GM20000 (cell line): ENCODE data around the gene DRP2.

Experiments
- DNase-seq: peaks from one replicate; pipeline ENCODE4 v3.0.0; 2012; ENCODE audit warnings: low spot score
- CTCF ChIP-seq: IDR thresholded peaks from 2 replicates; pipeline ENCODE4 v1.5.1; 2012; ENCODE audit warnings: mild to moderate bottlenecking, control low read depth; ENCODE audit errors: extremely low read depth, missing control alignments

The DRP2 gene

GRCh38 chrX:101219864-101220346 is 319 bp downstream of the DRP2 start:
- TF ChIP-seq CTCF = no peak

GRCh38 chrX:101220662-101221260 is 1.2 kb downstream of the DRP2 start:
- no peak for DNase-seq
- TF ChIP-seq CTCF = no peak

More at GRCh38 chrX:101219864-101220346, 319 bp downstream of the DRP2 start:
- no peak for DNase-seq

GRCh38 chrX:101223226-101223625 is 3.6 kb downstream of the DRP2 start:
- TF ChIP-seq CTCF = no peak
- no peak for DNase-seq

GRCh38 chrX:101229170-101229569 is 9.6 kb downstream of the DRP2 start:
- no peak for DNase-seq
- TF ChIP-seq CTCF = no peak

GRCh38 chrX:101230636-101231035 is 11.1 kb downstream of the DRP2 start:
- no peak for DNase-seq

GRCh38 chrX:101231080-101231479 is 11.5 kb downstream of the DRP2 start:
- no peak for DNase-seq
- TF ChIP-seq CTCF = no peak

More at GRCh38 chrX:101230636-101231035, 11.1 kb downstream of the DRP2 start:
- no peak for TF ChIP-seq CTCF

- TF ChIP-seq CTCF = no peak
- no peak for DNase-seq
Observed at GRCh38 chrX:101232316-101232715, 12.7 kb downstream of the DRP2 start.
